Measurements from ENCODE around the gene MXI1. TPM values are rescaled to one million over a fixed set of nuclear protein-coding genes. Genes with fewer than 3 reads are reported as not detected.
"Not testable (repeated sequence)": the region's sequence is repeated elsewhere in the genome, so short reads cannot be mapped to it uniquely, and the experiment has no call there.

The MXI1 gene
- total RNA-seq, 1 experiment from 2014 or later, result 25.8 TPM

DNA sequence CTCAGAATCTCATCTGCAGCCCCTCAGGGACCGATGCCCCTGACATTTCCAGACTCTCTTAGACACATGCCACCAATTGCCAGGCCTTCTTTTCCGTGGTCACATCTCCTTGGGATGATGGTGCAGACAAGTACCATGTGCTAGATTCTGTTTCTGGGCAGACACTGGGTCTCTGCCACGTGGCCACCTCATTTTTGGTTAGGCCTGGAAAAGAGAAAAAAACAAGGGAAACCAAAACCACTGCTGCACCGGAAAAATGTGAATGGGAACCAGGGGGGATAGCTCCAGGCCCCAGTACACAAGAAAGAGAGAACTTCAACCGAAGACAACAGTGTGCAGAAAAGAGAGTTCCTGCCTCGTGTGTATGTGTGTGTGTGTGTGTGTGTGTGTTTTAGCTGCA is 23.0 kb upstream of the MXI1 start:
- no peaks in the 10 kb centered on the region for H3K79me2 ChIP-seq (ENCODE audit: low read depth)
- no peak overlapping the region for H2AFZ ChIP-seq
- H3K36me3 ChIP-seq (ENCODE audit: low read depth), result no peaks in the 10 kb centered on the region
- no peaks in the 10 kb centered on the region for H3K27me3 ChIP-seq (ENCODE audit: insufficient read depth, low read depth)
- POLR2A ChIA-PET (ENCODE audit: unreplicated experiment), result no interaction called here
- no peaks in the 10 kb centered on the region for H3K9me2 ChIP-seq (ENCODE audit: insufficient read depth)
- CTCF ChIA-PET, result no interaction called here
- DNase-seq, result no peak
- H3K4me3 ChIP-seq, result no peak overlapping the region
- H3K4me2 ChIP-seq, result no peak overlapping the region
- H3K4me1 ChIP-seq (replicated peaks; ENCODE audit: insufficient read depth), result peaks cover 10% of the 10 kb centered on the region; the same call in 1 of the 2 replicates
- intact Hi-C loops (cut with micrococcal nuclease; ENCODE audit: unreplicated experiment), result no loop called here
- no TSS peak for BruUV-seq (replicated peaks)
- H3K27ac ChIP-seq, result no peak overlapping the region
- no peaks in the 10 kb centered on the region for H3K9me3 ChIP-seq (ENCODE audit: insufficient read depth, low read depth)
- no peak for TF ChIP-seq EZH2 (IDR thresholded peaks at IDR 0.05; ENCODE audit: low read depth)
- no peak for TF ChIP-seq CTCF (conservative IDR thresholded peaks at IDR 0.05)
- H3F3A ChIP-seq (ENCODE audit: insufficient read depth, low read depth), result no peaks in the 10 kb centered on the region
- H4K20me1 ChIP-seq (ENCODE audit: insufficient read depth), result no peaks in the 10 kb centered on the region

DNA sequence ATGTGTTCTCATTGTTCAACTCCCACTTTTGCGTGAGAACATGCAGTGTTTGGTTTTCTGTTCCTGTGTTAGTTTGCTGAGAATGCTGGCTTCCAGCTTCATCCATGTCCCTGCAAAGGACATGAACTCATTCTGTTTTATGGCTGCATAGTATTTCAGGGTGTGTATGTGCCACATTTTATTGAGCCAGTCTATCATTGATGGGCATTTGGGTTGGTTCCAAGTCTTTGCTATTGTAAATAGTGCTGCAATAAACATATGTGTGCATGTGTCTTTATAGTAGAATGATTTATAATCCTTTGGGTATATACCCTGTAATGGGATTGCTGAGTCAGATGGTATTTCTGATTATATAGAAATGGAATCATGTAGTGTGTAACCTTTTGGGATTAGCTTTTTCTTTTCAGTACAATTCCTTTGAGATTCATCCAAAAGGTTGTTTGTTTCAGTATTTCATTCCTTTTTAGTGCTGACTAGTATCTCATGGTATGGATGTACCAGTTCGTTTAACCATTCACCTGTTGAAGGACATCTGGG is 21.7 kb upstream of the MXI1 start:
- POLR2A ChIA-PET (ENCODE audit: unreplicated experiment); H3K36me3 ChIP-seq (ENCODE audit: low read depth); H4K20me1 ChIP-seq (ENCODE audit: insufficient read depth); H3K9me3 ChIP-seq (ENCODE audit: insufficient read depth, low read depth); H3K27ac ChIP-seq; H3F3A ChIP-seq (ENCODE audit: insufficient read depth, low read depth); H3K27me3 ChIP-seq (ENCODE audit: insufficient read depth, low read depth); H3K9me2 ChIP-seq (ENCODE audit: insufficient read depth); H3K4me2 ChIP-seq; H2AFZ ChIP-seq; BruUV-seq (replicated peaks); DNase-seq; intact Hi-C loops (cut with micrococcal nuclease; ENCODE audit: unreplicated experiment); H3K79me2 ChIP-seq (ENCODE audit: low read depth); CTCF ChIA-PET; H3K4me3 ChIP-seq: not testable (repeated sequence)
- peaks cover 10% of the 10 kb centered on the region; the same call in 1 of the 2 replicates for H3K4me1 ChIP-seq (replicated peaks; ENCODE audit: insufficient read depth)

DNA sequence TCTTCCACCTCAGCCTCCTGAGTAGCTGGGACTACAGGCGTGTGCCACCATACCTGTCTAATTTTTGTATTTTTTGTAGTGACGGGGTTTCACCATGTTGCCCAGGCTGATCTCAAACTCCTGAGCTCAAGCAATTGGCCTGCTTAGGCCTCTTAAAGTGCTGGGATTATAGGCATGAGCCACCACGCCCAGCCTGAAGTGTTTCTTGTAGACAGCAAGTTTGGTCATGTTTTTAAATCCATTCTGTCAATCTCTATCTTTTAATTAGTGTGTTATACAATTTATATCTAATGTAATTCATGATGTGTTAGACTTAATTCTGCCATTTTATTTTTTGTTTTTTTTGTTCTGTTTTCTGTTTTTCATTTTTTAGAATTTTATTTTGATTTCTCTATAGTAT is 17.2 kb upstream of the MXI1 start:
- Histone ChIP-seq H3F3A (ENCODE audit: insufficient read depth, low read depth) (no peaks in the 10 kb centered on the region), H3K36me3 (ENCODE audit: low read depth) (no peaks in the 10 kb centered on the region), H3K79me2 (ENCODE audit: low read depth) (no peaks in the 10 kb centered on the region), H2AFZ (no peak overlapping the region), H3K4me3 (no peak overlapping the region), H3K27ac (no peak overlapping the region), H3K4me1 (replicated peaks; ENCODE audit: insufficient read depth) (peaks cover 10% of the 10 kb centered on the region; the same call in 1 of the 2 replicates), H3K27me3 (ENCODE audit: insufficient read depth, low read depth) (no peaks in the 10 kb centered on the region), H4K20me1 (ENCODE audit: insufficient read depth) (no peaks in the 10 kb centered on the region), H3K9me2 (ENCODE audit: insufficient read depth) (no peaks in the 10 kb centered on the region), H3K9me3 (ENCODE audit: insufficient read depth, low read depth) (no peaks in the 10 kb centered on the region), H3K4me2 (no peak overlapping the region)
- TF ChIP-seq EZH2 (IDR thresholded peaks at IDR 0.05; ENCODE audit: low read depth) (no peak), CTCF (conservative IDR thresholded peaks at IDR 0.05) (no peak)
- BruUV-seq (replicated peaks), result no TSS peak
- ChIA-PET CTCF (no interaction called here), POLR2A (ENCODE audit: unreplicated experiment) (no interaction called here)
- no peak for DNase-seq
- intact Hi-C loops (cut with micrococcal nuclease; ENCODE audit: unreplicated experiment), result no loop called here

DNA sequence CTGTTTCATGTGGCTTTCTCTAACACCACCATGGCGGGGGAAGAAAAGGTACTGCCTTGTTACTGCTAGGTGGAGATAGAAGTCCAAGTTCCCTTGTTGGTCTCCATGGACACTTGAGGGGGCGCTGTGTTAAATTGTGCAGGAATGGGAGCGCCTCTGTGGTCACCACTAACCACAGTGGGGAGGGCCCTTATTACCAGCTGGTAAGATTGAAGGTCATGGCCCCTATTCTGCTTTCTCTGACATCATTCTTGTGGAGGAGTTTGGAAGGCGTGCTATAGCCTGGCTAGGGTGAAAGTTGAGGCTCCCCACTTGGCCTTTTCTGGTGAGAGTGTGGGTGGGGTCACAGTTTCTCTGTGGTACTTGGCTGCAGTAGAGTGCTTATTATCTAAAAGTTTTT is 14.9 kb upstream of the MXI1 start:
- no TSS peak for BruUV-seq (replicated peaks)

More for the DNA sequence above, 14.9 kb upstream of the MXI1 start:
- H3K4me3 ChIP-seq, result no peak overlapping the region
- H3K36me3 ChIP-seq (ENCODE audit: low read depth), result no peaks in the 10 kb centered on the region
- no peaks in the 10 kb centered on the region for H3K79me2 ChIP-seq (ENCODE audit: low read depth)
- no peak overlapping the region for H3K27ac ChIP-seq
- no peaks in the 10 kb centered on the region for H3K9me2 ChIP-seq (ENCODE audit: insufficient read depth)
- no peaks in the 10 kb centered on the region for H3F3A ChIP-seq (ENCODE audit: insufficient read depth, low read depth)
- no peaks in the 10 kb centered on the region for H3K27me3 ChIP-seq (ENCODE audit: insufficient read depth, low read depth)
- H2AFZ ChIP-seq, result no peak overlapping the region
- ChIA-PET CTCF (no interaction called here), POLR2A (ENCODE audit: unreplicated experiment) (no interaction called here)
- H3K4me2 ChIP-seq, result no peak overlapping the region
- TF ChIP-seq CTCF (conservative IDR thresholded peaks at IDR 0.05), result no peak
- no peak for TF ChIP-seq EZH2 (IDR thresholded peaks at IDR 0.05; ENCODE audit: low read depth)
- intact Hi-C loops (cut with micrococcal nuclease; ENCODE audit: unreplicated experiment), result no loop called here
- H3K4me1 ChIP-seq (replicated peaks; ENCODE audit: insufficient read depth), result peaks cover 10% of the 10 kb centered on the region; the same call in 1 of the 2 replicates
- no peaks in the 10 kb centered on the region for H4K20me1 ChIP-seq (ENCODE audit: insufficient read depth)
- no peak for DNase-seq
- H3K9me3 ChIP-seq (ENCODE audit: insufficient read depth, low read depth), result no peaks in the 10 kb centered on the region

Measured in PC-9 (cell line).